WI38 (cell line): ENCODE data around the gene ANKH.

Experiments used
- H3K4me3 ChIP-seq: 2 replicates; pipeline ENCODE4 v1.5.1; 2011; ENCODE audit warnings: low read depth, mild to moderate bottlenecking, control low read depth, low read length
- TF ChIP-seq, protein P1 (sequence below): IDR thresholded peaks from 2 replicates; pipeline ENCODE4 v1.5.1; 2012; ENCODE audit warnings: low read depth, mild to moderate bottlenecking, control low read depth, low read length

Gene ANKH

DNA sequence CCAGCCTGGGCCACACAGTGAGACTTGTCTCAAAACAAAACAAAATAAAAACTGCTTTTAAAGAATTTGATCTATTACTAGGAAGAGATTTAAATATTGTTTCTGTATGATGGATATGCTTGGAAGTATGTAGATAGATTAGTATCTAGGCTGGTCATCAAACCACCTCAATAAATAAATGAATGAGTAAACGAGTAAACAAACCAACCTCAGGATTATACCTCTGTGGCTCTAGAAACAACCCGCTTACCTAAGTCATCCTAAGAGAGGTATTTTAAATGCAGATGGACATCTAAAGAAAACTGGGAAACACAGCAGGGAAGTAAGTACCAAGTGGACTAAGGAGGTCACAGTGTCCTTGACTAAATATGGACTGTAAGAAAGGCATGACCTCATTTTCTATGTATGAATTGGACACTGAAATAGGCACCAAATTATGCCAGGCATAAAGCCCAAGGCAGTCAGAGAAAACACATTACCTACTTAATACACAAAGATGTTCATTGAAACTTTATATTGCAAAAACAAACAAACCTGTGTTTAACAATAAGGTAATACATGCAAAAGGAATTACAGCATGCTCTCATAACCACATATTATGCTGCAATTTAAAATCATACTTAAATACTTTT, 7.3 kb downstream of the ANKH start:
- TF ChIP-seq, protein P1, sequence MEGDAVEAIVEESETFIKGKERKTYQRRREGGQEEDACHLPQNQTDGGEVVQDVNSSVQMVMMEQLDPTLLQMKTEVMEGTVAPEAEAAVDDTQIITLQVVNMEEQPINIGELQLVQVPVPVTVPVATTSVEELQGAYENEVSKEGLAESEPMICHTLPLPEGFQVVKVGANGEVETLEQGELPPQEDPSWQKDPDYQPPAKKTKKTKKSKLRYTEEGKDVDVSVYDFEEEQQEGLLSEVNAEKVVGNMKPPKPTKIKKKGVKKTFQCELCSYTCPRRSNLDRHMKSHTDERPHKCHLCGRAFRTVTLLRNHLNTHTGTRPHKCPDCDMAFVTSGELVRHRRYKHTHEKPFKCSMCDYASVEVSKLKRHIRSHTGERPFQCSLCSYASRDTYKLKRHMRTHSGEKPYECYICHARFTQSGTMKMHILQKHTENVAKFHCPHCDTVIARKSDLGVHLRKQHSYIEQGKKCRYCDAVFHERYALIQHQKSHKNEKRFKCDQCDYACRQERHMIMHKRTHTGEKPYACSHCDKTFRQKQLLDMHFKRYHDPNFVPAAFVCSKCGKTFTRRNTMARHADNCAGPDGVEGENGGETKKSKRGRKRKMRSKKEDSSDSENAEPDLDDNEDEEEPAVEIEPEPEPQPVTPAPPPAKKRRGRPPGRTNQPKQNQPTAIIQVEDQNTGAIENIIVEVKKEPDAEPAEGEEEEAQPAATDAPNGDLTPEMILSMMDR: no peak
- H3K4me3 ChIP-seq: no peak overlapping the region

DNA sequence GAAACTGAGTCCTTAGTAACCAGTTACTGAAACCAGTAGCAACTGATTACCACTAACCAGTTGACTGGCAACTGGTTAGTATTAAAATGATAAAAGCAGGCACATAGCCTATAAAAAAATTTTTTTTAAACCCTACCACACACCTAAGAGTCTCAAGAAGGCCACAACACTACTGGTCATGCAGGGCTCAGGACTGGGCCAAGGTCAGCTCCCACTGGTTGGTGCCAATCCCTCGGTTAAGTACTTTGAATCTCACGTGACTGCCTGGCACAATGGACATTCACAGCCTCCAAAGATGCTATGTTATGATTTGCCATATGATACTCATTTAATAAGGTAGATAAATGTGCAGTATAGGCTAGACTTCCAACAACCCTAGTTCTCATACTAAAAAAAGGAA, 8.5 kb downstream of the ANKH start:
- no peak overlapping the region for H3K4me3 ChIP-seq
- TF ChIP-seq, protein P1: no peak

DNA sequence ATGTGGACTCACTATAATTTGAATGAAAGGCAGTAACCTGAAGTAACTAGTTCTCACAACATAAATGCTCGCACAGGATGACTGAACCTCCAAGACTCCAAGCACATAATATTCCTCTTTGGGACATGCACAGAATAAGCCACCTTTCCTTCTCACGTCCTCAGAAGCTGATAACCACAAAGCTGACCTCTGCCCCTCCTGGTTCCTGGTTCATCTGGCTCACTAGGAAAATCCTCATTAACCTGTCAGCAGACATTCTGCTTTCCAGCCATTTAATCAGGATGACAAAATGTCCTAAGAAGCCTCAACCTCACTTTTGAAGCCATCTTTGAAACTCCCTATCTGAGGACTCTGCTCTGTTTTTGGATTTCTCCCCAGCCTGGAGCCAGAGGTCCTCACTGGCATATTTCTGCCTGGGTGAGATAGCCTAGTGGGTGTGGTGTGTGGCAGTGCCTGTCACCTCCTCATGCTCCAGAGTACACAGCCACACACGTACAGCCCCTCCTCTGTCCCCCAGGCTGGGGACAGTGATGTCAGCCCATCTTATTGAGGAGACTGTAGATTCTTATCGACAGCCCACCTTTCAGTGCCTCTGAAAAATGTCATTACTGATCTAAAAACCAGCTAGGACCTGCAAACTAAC, 10.3 kb downstream of the ANKH start:
- TF ChIP-seq, protein P1: no peak
- H3K4me3 ChIP-seq: no peak overlapping the region

DNA sequence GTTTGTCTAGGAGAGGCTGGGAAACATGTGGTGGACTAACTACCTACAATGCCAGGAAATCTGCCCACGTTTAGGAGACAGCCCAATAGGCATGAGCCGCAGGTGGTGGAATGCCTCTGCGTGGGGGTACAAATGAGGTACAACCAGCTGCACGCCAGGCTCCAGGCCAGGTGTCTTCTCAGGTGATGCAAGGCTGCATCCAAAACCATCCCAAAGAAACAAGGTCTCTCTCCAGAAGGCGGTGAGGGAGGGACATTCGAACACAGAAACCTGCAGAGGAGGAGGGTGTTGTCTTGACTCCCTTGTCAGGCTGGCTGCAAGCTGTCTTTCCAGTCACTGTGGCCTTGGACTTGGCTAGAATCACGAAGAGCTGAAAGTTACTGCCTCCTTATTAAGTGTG, 11.6 kb downstream of the ANKH start:
- H3K4me3 ChIP-seq: no peak overlapping the region
- TF ChIP-seq, protein P1: no peak

DNA sequence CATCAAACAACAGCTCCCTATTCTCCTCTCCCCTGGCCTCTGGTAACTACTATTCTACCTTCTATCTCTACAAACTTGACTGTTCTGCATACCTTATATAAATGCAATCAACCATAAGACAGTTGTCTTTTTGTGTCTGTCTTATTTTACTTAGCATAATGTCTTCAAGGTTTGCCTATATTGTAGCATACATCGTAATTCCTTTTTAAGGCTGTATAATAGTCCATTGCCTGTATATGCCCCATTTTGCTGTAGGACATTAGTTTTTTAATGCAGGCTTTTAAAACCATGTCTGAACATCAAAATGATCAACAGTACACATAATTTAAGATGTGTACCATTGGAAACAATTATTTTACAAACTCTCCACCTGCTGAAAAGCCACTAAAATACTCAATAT, 12.4 kb downstream of the ANKH start:
- H3K4me3 ChIP-seq: no peak overlapping the region

DNA sequence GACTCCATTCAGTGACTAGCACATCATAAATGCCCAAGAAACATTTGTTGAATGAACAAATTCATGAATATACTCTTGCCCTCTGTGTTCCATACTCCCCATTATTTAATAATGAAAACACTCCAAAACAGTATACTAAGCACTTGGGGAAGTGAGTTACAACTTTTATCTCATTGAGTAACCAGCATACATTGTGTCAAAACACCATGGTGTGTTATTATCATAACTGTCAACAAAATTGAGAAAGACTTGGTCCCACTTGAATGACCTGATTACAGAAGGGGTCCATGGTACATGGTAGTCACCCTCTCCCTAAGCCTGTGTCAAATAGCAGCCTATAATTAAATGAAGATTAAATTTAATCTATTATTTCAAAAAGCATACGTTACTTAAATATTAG, 16.2 kb downstream of the ANKH start:
- TF ChIP-seq, protein P1: no peak
- H3K4me3 ChIP-seq: no peak overlapping the region

More for the DNA sequence above, 12.4 kb downstream of the ANKH start:
- TF ChIP-seq, protein P1: no peak

DNA sequence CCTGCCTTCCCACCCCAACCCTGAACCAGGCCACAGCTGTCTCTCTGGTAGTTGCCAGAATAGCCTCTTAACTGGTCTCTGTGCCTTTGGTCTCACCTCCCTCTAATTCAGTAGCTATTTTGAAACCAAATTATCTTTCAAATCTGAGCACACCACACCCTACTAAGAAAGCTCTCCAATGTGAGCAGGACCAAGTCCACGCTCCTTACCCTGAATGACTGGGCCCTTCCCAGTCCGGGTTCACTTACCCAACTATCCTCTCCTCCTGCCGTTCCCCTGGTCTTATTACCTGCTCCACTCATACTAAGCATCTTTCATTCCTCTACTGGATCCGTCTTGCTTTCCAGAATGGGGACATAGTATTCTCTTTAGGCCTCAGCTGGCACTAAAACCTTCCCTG, 16.8 kb downstream of the ANKH start:
- H3K4me3 ChIP-seq: no peak overlapping the region
- TF ChIP-seq, protein P1: no peak
